Thymus (tissue), 11 donors: ENCODE measurements around the gene LIN9. TPM values are rescaled to one million over a fixed set of nuclear protein-coding genes. Genes with fewer than 3 reads are reported as not detected.
"Not testable (repeated sequence)": the region's sequence is repeated elsewhere in the genome, so short reads cannot be mapped to it uniquely, and the experiment has no call there.

Source experiments
- DNase-seq, 9 donors: peaks; one replicate each; pipeline ENCODE4 v3.0.0-alpha.2; 2013; ENCODE audit warnings: low spot score in 9 of 9, low read depth in 6 of 9, missing footprints in 1 of 9
- H3K27ac ChIP-seq, 2 donors: one replicate each; pipeline ENCODE4 v1.5.1; 2013; ENCODE audit warnings: control low read depth in 1 of 2, low read depth in 1 of 2, low read length in 1 of 2, mild to moderate bottlenecking in 1 of 2, moderate library complexity in 1 of 2
- H3K27me3 ChIP-seq, 2 donors: one replicate each; pipeline ENCODE4 v1.5.1; 2013; ENCODE audit warnings: low read length in 1 of 2; ENCODE audit not compliant: control insufficient read depth in 2 of 2, insufficient read depth in 1 of 2
- H3K36me3 ChIP-seq, 2 donors: one replicate each; pipeline ENCODE4 v1.5.1; 2013; ENCODE audit warnings: low read length in 1 of 2, mild to moderate bottlenecking in 1 of 2, moderate library complexity in 1 of 2; ENCODE audit not compliant: control insufficient read depth in 2 of 2, insufficient read depth in 2 of 2
- H3K4me1 ChIP-seq, 2 donors: one replicate each; pipeline ENCODE4 v1.5.1; 2013; ENCODE audit warnings: low read length in 2 of 2; ENCODE audit not compliant: control insufficient read depth in 2 of 2, insufficient read depth in 2 of 2
- H3K4me3 ChIP-seq, 2 donors: one replicate each; pipeline ENCODE4 v1.5.1; 2013; ENCODE audit warnings: low read length in 2 of 2, control low read depth in 1 of 2, mild to moderate bottlenecking in 1 of 2
- H3K9me3 ChIP-seq, 2 donors: one replicate each; pipeline ENCODE4 v1.5.1; 2013; ENCODE audit warnings: low read length in 1 of 2, mild to moderate bottlenecking in 1 of 2; ENCODE audit not compliant: control insufficient read depth in 2 of 2, insufficient read depth in 1 of 2
- WGBS: extraction: QIAGEN DNeasy Blood & Tissue Kit; methylation state at CpG from one replicate; pipeline ENCODE4 v1.1.7; 2013; 5-methylcytosine and 5-hydroxymethylcytosine counted together
- polyA plus RNA-seq: library from polyadenylated mRNA; stranded (reverse); fragments of 200-250 nt; gene quantifications from one replicate; pipeline ENCODE4 v1.2.3, GENCODE V29; 2013
- total RNA-seq: library from RNA; stranded (reverse); fragments of 120-200 nt; gene quantifications from one replicate; pipeline ENCODE4 v1.2.4, GENCODE V29; 2013
- donor health status: healthy.

Gene LIN9
- total and polyA plus RNA-seq, 2 donors, result 5.5 to 13.3 TPM

DNA sequence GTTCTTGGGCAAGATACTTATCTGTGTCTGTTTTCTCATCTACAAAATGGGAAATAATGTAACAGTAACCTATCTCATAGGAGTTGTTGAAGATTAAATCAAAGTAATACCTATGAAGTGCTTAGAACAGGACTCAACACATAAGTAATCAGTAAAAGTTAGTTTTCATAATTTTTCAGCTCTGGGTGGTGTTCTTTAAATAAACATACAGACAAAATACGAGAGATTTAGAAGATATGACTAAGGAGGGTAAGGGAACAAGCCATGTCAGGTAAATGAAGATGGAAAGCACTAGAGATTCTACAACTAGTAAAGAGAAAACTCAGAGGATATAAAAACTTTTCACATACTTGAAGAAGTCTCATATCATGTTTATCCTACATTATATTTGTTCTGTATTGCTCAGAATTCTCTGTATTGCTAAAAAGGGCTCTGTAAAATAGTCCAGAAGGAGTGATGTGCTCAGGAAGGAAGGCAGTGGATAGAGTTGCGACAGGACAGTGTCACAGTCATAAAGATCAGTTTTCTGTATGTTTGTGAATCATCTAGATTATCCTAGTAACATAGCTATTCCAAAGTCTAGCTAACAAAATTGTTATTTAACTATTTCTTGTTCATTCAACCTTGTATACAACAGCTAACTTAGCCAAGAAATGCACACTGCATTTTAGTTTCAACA, 16.0 kb downstream of the LIN9 start:
- Histone ChIP-seq H3K4me3 (no peak overlapping the region), H3K4me1 (no peaks in the 10 kb centered on the region), H3K9me3 (no peaks in the 10 kb centered on the region), H3K27ac (no peak overlapping the region), H3K27me3 (no peaks in the 10 kb centered on the region), H3K36me3 (peaks cover 18 to 40% of the 10 kb centered on the region in 2 donors)
- WGBS, result 96% methylated on average over 2 of the region's 2 CpGs
- no peak for DNase-seq

DNA sequence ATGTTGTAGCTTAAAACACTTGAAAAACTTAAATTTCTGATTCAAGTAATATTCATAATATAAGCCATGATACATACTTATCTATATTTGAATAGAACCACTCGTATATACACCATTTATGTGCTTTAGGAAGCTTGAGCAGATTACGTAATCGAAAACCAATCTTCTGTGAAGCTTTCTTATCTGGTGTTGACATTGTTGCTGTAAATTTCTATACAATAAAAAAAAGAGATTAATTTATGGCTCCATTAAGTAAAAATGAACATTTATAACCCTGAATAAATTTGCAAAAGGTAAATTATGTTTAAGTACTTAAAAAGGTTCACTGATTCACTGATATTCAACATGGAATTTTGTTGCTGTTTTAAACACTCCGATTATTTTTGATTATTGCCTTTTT, 21.4 kb downstream of the LIN9 start:
- 98% methylated on average over 4 of the region's 4 CpGs for WGBS

DNA sequence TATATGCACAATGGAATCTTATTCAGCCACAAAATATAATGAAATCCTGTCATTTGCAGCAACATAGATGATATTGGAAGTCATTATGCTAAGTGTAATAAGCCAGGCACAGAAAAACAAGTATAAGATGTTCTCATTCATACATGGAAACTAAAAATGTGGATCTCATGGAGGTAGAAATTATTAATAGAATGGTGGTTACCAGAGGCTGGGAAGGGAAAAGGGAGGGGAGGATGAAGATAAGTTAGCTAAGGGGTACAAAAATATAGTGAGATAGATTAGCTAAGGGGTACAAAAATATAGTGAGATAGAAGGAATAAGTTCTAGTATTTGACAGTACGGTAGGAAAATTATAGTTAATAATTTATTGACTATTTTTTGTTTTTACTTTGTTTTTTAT, 27.9 kb downstream of the LIN9 start:
- H3K9me3 ChIP-seq, result no peaks in the 10 kb centered on the region
- WGBS, result 99% methylated on average over 1 of the region's 1 CpG
- no peak for DNase-seq

More for the DNA sequence above, 21.4 kb downstream of the LIN9 start:
- H3K4me3 ChIP-seq, result no peak overlapping the region
- no peaks in the 10 kb centered on the region for H3K27me3 ChIP-seq
- no peaks in the 10 kb centered on the region for H3K9me3 ChIP-seq
- no peak for DNase-seq
- no peak overlapping the region for H3K27ac ChIP-seq
- H3K36me3 ChIP-seq, result peaks cover 12 to 26% of the 10 kb centered on the region in 2 donors
- H3K4me1 ChIP-seq, result no peaks in the 10 kb centered on the region

DNA sequence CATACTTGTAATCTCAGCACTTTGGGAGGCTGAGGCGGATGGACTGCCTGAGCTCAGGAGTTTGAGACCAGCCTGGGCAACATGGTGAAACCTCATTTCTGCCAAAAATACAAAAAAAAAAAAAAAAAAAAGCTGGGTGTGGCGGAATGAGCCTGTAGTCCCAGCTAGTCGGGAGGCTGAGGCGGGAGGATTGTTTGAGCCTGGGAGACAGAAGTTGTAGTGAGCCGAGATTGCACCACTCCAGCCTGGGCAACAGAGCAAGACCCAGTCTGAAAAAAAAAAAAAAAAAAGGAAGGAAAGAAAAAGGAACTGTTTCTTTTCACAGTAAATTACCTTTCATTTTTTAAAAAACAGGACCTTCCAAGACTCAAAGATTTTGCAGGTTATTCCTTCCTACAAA, 29.5 kb downstream of the LIN9 start:
- Histone ChIP-seq H3K36me3 (peaks cover 11 to 28% of the 10 kb centered on the region in 2 donors), H3K9me3 (no peaks in the 10 kb centered on the region), H3K27me3 (no peaks in the 10 kb centered on the region), H3K4me3 (no peak overlapping the region), H3K27ac (no peak overlapping the region), H3K4me1 (no peaks in the 10 kb centered on the region)
- DNase-seq, result no peak
- WGBS, result 96% methylated on average over 5 of the region's 5 CpGs

More for the DNA sequence above, 27.9 kb downstream of the LIN9 start:
- Histone ChIP-seq H3K27me3 (no peaks in the 10 kb centered on the region), H3K4me3 (no peak overlapping the region), H3K36me3 (peaks cover 8 to 24% of the 10 kb centered on the region in 2 donors), H3K27ac (no peak overlapping the region), H3K4me1 (no peaks in the 10 kb centered on the region)

DNA sequence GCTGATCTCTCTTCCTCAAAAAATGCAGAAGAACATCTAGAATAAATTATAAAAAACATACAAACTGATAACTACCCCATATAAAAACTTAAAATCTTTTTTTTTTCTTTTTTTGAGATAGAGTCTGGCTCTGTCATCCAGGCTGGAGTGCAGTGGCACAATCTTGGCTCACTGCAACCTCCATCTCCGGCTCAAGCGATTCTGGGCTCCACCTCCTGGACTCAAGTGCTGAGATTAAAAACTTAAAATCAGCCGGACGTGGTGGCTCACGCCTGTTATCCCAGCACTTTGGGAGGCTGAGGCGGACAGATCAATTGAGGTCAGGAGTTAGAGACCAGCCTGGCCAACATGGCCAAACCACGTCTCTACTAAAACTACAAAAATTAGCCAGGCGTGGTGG, 31.1 kb downstream of the LIN9 start:
- H3K9me3 ChIP-seq, result no peaks in the 10 kb centered on the region
- H3K4me1 ChIP-seq, result no peaks in the 10 kb centered on the region
- no peaks in the 10 kb centered on the region for H3K27me3 ChIP-seq
- H3K36me3 ChIP-seq, result peaks cover 10 to 20% of the 10 kb centered on the region in 2 donors
- H3K4me3 ChIP-seq, result no peak overlapping the region
- no peak overlapping the region for H3K27ac ChIP-seq
- no peak for DNase-seq
- WGBS, result 97% methylated on average over 8 of the region's 8 CpGs

DNA sequence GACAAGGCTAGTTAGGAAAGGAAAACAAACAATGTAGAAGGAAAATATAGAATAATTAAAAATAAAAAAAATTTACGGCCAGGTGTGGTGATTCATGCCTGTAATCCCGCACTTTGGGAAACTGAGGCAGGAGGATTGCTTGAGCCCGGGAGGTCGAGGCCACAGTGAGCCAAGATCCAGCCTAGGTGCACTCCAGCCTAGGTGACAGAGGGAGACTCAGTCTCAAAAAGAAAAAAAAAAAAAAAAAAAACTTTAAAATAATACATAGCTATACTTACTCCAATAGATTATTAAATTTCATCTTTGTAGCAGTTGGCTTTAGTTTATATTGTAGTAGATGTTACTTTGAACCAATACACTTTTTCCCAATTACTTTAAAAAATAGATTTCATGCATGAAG, 32.0 kb downstream of the LIN9 start:
- Histone ChIP-seq H3K27me3 (no peaks in the 10 kb centered on the region), H3K36me3 (peaks cover 8 to 15% of the 10 kb centered on the region in 2 donors), H3K4me1 (no peaks in the 10 kb centered on the region), H3K9me3 (no peaks in the 10 kb centered on the region), H3K4me3 (no peak overlapping the region), H3K27ac (no peak overlapping the region)
- DNase-seq, result no peak
- WGBS, result over 99% methylated on average over 4 of the region's 4 CpGs

DNA sequence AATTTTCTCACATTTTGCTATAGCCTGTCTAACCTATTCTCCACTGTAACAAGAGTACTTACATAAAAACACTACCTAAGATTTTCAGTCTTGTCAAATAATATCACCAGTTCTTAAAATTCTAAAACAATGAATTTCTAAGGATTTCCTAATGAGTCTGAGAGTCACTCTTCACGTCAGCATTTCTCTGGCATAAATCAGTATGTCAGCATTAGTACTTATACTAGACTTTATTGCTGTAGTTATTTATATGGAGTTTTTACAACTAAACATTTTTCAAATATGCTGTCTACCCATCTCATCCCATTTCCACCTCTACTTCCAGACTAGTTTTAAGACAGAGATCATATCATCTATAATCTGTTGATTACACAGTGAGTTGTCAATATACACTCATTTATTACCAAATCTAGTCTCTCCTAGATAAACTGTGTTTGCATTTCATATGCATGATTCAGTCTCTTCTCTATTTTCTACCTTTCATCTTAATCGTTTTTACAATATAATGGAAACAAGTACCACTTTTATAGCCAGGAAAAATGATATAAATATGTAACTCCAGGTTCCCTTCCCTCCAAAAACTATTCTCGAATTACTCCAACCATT, 32.8 kb downstream of the LIN9 start:
- Histone ChIP-seq H3K4me3 (no peak overlapping the region), H3K27ac (no peak overlapping the region), H3K27me3 (no peaks in the 10 kb centered on the region), H3K9me3 (no peaks in the 10 kb centered on the region), H3K36me3 (peaks cover 8 to 14% of the 10 kb centered on the region in 2 donors), H3K4me1 (no peaks in the 10 kb centered on the region)
- WGBS, result 97% methylated on average over 3 of the region's 3 CpGs
- no peak for DNase-seq

DNA sequence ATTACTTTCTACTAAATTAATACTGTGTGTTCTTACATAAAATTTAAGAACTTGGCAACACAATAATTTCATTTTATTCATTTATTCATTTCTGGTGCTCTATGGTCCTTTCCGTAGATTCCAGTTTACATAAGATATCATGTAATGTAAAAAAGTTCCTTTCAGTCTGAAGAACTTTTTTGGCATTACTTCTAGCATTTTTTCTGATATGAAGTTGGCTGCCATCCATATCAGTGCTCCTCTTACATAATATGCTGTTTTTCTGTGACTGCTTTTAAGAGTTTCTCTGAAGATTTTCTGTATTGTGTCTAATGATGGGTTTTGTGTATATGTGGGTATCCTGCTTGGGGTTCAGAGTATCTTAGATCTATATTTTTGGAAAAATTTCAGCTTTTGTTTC, 34.8 kb downstream of the LIN9 start:
- Histone ChIP-seq H3K27ac (no peak overlapping the region), H3K36me3 (peaks cover 13 to 20% of the 10 kb centered on the region in 2 donors), H3K4me1 (no peaks in the 10 kb centered on the region), H3K9me3 (no peaks in the 10 kb centered on the region), H3K4me3 (no peak overlapping the region), H3K27me3 (no peaks in the 10 kb centered on the region)
- DNase-seq, result no peak
- 93% methylated on average over 1 of the region's 1 CpG for WGBS

DNA sequence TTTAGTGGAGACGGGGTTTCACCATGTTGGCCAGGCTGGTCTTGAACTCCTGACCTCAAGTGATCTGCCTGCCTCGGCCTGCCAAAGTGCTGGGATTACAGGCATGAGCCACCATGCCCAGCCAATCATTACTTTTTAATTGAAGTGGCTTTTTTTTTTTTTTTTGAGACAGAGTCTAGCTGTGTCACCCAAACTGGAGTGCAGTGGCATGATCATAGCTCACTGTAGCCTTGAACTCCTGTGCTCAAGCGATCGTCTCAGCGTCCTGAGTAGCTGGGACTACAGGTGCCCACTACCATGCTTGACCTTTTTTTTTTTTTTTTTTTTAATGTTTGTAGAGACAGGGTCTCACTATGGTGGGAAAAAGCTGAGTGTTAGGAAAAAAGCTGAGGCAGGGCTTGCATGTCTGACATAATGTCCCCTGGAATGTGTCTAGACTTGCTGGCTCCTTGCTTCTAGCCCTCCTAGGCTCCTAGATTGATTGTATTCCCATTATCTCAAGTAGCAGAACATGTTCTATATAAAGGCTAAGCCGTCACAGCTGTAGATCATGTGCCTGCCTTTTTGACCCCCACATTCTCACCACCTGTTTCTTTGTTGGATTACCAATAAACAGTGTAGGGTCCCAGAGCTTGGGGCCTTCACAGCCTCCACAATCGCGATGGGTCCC, 36.6 kb downstream of the LIN9 start:
- 93% methylated on average over 8 of the region's 8 CpGs for WGBS

More for the DNA sequence above, 36.6 kb downstream of the LIN9 start:
- H3K4me1 ChIP-seq, H3K9me3 ChIP-seq, H3K4me3 ChIP-seq, H3K27ac ChIP-seq, DNase-seq, H3K27me3 ChIP-seq: not testable (repeated sequence)
- peaks cover 8 to 32% of the 10 kb centered on the region in 2 donors for H3K36me3 ChIP-seq
